CD14-positive monocyte (primary cell): ENCODE data around the gene RBM17. TPM values are rescaled to one million over a fixed set of nuclear protein-coding genes. Genes with fewer than 3 reads are reported as not detected.

Experiments
- DNase-seq, 3 donors: peaks; one replicate each; pipeline ENCODE4 v3.0.0-alpha.2; 2011 to 2022
- H2AFZ ChIP-seq: 2 replicates; pipeline ENCODE4 v1.6.0; 2012; ENCODE audit warnings: mild to moderate bottlenecking, low read depth, low read length, inconsistent platforms; ENCODE audit not compliant: insufficient read depth, poor library complexity, severe bottlenecking
- H3K27ac ChIP-seq, 2 donors: 1 replicate in 1 of 2; 2 replicates in 1 of 2; pipeline ENCODE4 v1.5.1; 2012 to 2013; ENCODE audit warnings: low read length in 2 of 2, control low read depth in 1 of 2, inconsistent platforms in 1 of 2, low read depth in 1 of 2, mild to moderate bottlenecking in 1 of 2
- H3K27me3 ChIP-seq, 2 donors: one replicate each; pipeline versions ENCODE4 v1.6.0 to v1.6.1; 2011 to 2013; ENCODE audit warnings: low read length in 2 of 2; ENCODE audit not compliant: control insufficient read depth in 2 of 2, insufficient read depth in 2 of 2
- H3K36me3 ChIP-seq, 2 donors: replicated peaks in 1 of 2; 1 replicate in 1 of 2; 2 replicates in 1 of 2; pipeline versions ENCODE4 v1.5.1 to v1.6.1; 2012 to 2013; ENCODE audit warnings: low read length in 2 of 2, control low read depth in 1 of 2, inconsistent platforms in 1 of 2, mild to moderate bottlenecking in 1 of 2; ENCODE audit not compliant: insufficient read depth in 2 of 2, control insufficient read depth in 1 of 2
- H3K4me1 ChIP-seq, 2 donors: 1 replicate in 1 of 2; 2 replicates in 1 of 2; pipeline versions ENCODE4 v1.5.1 to v1.6.1; 2012 to 2013; ENCODE audit warnings: low read length in 2 of 2, control low read depth in 1 of 2, inconsistent platforms in 1 of 2, mild to moderate bottlenecking in 1 of 2, moderate library complexity in 1 of 2; ENCODE audit not compliant: insufficient read depth in 2 of 2, control insufficient read depth in 1 of 2
- H3K4me2 ChIP-seq: replicated peaks from 2 replicates; pipeline ENCODE3; 2012; ENCODE audit warnings: low read length, moderate library complexity, mild to moderate bottlenecking; ENCODE audit not compliant: poor library complexity, severe bottlenecking; ENCODE audit errors: extremely low read depth
- H3K4me3 ChIP-seq, 3 experiments: fragments of 200-600 bp in 1 of 3; sonication (generic) in 1 of 3; replicated peaks in 1 of 3; 1 replicate in 2 of 3; 2 replicates in 1 of 3; pipeline ENCODE4 v1.5.1; 2011 to 2013; ENCODE audit warnings: low read length in 3 of 3, mild to moderate bottlenecking in 3 of 3, control low read depth in 2 of 3, low read depth in 2 of 3, inconsistent platforms in 1 of 3, moderate library complexity in 1 of 3
- H3K79me2 ChIP-seq: 2 replicates; pipeline ENCODE4 v1.6.0; 2012; ENCODE audit warnings: mild to moderate bottlenecking, control low read depth, inconsistent platforms, low read length, moderate library complexity; ENCODE audit not compliant: insufficient read depth
- H3K9ac ChIP-seq: 2 replicates; pipeline ENCODE4 v1.6.0; 2017; ENCODE audit warnings: low read length, mild to moderate bottlenecking; ENCODE audit not compliant: insufficient read depth, poor library complexity, severe bottlenecking
- H3K9me3 ChIP-seq, 2 donors: replicated peaks in 1 of 2; 1 replicate in 1 of 2; 2 replicates in 1 of 2; pipeline versions ENCODE4 v1.5.1 to v1.6.1; 2012 to 2013; ENCODE audit warnings: low read length in 2 of 2, control low read depth in 1 of 2; ENCODE audit not compliant: control insufficient read depth in 1 of 2, insufficient read depth in 1 of 2
- H4K20me1 ChIP-seq: 2 replicates; pipeline ENCODE4 v1.6.0; 2012; ENCODE audit warnings: mild to moderate bottlenecking, low read length, control low read depth, moderate library complexity; ENCODE audit not compliant: insufficient read depth
- H3K27ac Mint-ChIP-seq, 7 donors: one replicate each; pipeline ENCODE4 v1.8.0; 2020; ENCODE audit warnings: mild to moderate bottlenecking in 7 of 7, mixed read lengths in 7 of 7, moderate library complexity in 6 of 7, inconsistent platforms in 2 of 7
- H3K27me3 Mint-ChIP-seq, 3 donors: one replicate each; pipeline ENCODE4 v1.8.0; 2021 to 2022; ENCODE audit warnings: low read depth in 3 of 3, mild to moderate bottlenecking in 3 of 3, mixed read lengths in 3 of 3, moderate library complexity in 3 of 3, inconsistent platforms in 1 of 3
- H3K36me3 Mint-ChIP-seq, 2 donors: one replicate each; pipeline ENCODE4 v1.8.0; 2020; ENCODE audit warnings: mixed read lengths in 2 of 2, inconsistent platforms in 1 of 2, mild to moderate bottlenecking in 1 of 2
- H3K4me1 Mint-ChIP-seq: one replicate; pipeline ENCODE4 v1.8.0; 2020; ENCODE audit warnings: mild to moderate bottlenecking, mixed read lengths
- H3K4me3 Mint-ChIP-seq, 2 donors: one replicate each; pipeline ENCODE4 v1.8.0; 2020; ENCODE audit warnings: mild to moderate bottlenecking in 2 of 2, mixed read lengths in 2 of 2, moderate library complexity in 1 of 2
- H3K9me3 Mint-ChIP-seq, 7 donors: one replicate each; pipeline ENCODE4 v1.8.0; 2020 to 2022; ENCODE audit warnings: mixed read lengths in 7 of 7, mild to moderate bottlenecking in 6 of 7, moderate library complexity in 6 of 7, inconsistent platforms in 2 of 7
- WGBS: methylation state at CpG from one replicate; pipeline ENCODE4 v1.1.5; 2013; ENCODE audit warnings: missing lambda C conversion rate; ENCODE audit not compliant: insufficient coverage; 5-methylcytosine and 5-hydroxymethylcytosine counted together
- intact Hi-C, 2 donors: fragments of 100-400 bp; cut with micrococcal nuclease; formaldehyde crosslinking; loops; one replicate each; pipeline versions ENCODE4 v1.15.0 to v1.15.1; 2023
- polyA plus RNA-seq, 3 donors: library from polyadenylated mRNA; depleted of rRNA in 1 of 3; unstranded in 2 of 3; stranded (reverse) in 1 of 3; fragments of 300-500 nt in 2 of 3; fragments of >200 nt in 1 of 3; fragmentation: Illumina TruSeq in 2 of 3; gene quantifications; 1 replicate in 2 of 3; 2 replicates in 1 of 3; pipeline ENCODE4 v1.2.3, GENCODE V29; 2012 to 2021
- TF ChIP-seq, protein P1 (sequence below): fragments of 200-600 bp; IDR thresholded peaks from one replicate; pipeline ENCODE4 v1.8.0; 2022; ENCODE audit warnings: antibody characterized with exemption, mild to moderate bottlenecking

The RBM17 gene
- polyA plus RNA-seq, 3 donors, result 37.2 to 51.4 (median 44.5) TPM

DNA sequence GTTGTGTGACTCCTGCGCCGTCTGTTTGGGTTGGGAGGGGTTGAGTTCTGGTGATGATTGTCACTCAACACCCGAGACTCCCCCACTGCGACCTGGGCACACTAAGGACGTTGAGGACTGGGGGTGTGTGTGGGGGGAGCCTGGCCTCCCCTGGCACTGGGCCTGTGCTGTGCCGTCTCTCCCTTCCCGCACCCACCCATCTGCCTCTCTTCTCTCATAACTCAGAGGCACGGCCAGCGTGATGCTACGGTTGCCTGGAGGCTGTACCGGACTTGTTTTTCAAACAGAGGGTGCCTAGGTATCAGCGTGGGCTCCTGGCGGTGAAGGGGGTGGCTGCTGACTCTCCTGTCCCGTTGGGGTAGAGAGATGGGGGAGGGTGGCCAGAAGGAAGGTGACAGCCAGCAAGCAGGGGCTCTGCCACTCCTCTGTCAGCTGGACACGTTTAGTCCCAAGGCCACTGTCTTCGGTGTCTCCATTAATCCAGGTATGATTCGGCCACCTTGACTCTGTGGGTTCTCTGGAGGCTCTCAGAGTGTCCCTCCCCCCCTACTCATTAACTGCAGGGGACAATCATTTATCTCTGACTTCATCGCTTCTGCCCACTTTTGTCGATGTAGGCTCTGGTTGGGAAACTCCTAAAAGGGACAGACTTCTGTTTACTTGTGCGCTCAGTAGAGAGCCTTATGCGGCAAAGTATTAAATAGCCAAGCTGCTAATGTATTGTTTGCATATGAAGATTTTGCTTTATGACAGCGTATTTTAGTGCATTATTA is 57.4 kb downstream of the RBM17 start:
- intact Hi-C loops, result no loop called here

DNA sequence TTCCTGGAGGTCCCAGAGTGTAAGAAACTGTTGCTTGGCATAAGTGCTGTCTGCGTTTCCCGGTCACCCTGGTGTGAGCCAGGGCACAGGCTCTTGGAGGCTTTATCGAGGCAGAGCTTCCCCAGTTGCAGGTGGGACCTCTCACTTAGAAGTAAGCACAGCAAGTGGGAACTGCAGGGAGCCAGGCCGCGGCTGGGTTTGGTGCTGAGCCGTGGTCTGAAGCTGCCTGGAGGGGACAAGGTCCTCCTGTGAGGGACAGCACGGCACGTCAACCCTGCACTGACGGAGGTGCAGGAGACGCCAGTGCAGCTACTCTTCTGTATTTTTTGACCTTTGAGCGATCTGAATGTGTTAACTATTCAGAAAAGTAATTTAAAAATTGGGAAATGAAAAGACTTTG is 58.1 kb downstream of the RBM17 start:
- Mint-ChIP-seq H3K9me3 (no peaks in the 10 kb centered on the region), H3K27ac (no peak overlapping the region), H3K4me1 (peaks cover 75% of the 10 kb centered on the region), H3K4me3 (peak overlapping the region; percentile 42 to 86), H3K27me3 (peaks cover 0 to 13% (median 5%) of the 10 kb centered on the region in 3 donors), H3K36me3 (peaks cover 31 to 32% of the 10 kb centered on the region in 2 donors)
- Histone ChIP-seq H3K4me1 (peaks cover 68 to 81% of the 10 kb centered on the region in 2 donors), H3K79me2 (peaks cover 52% of the 10 kb centered on the region), H3K27me3 (no peaks in the 10 kb centered on the region), H3K4me2 (peak overlapping the region; percentile 89), H2AFZ (no peak overlapping the region), H3K27ac (no peak overlapping the region), H3K36me3 (no peaks in the 10 kb centered on the region), H3K9me3 (no peaks in the 10 kb centered on the region), H3K4me3 (peak overlapping the region in 1 of 3 experiments; percentile 86), H4K20me1 (peaks cover 38% of the 10 kb centered on the region), H3K9ac (no peak overlapping the region)
- WGBS, result 96% methylated on average over 10 of the region's 11 CpGs
- TF ChIP-seq, protein P1, sequence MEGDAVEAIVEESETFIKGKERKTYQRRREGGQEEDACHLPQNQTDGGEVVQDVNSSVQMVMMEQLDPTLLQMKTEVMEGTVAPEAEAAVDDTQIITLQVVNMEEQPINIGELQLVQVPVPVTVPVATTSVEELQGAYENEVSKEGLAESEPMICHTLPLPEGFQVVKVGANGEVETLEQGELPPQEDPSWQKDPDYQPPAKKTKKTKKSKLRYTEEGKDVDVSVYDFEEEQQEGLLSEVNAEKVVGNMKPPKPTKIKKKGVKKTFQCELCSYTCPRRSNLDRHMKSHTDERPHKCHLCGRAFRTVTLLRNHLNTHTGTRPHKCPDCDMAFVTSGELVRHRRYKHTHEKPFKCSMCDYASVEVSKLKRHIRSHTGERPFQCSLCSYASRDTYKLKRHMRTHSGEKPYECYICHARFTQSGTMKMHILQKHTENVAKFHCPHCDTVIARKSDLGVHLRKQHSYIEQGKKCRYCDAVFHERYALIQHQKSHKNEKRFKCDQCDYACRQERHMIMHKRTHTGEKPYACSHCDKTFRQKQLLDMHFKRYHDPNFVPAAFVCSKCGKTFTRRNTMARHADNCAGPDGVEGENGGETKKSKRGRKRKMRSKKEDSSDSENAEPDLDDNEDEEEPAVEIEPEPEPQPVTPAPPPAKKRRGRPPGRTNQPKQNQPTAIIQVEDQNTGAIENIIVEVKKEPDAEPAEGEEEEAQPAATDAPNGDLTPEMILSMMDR, result no peak
- intact Hi-C loops, result no loop called here
- no peak for DNase-seq

More for the DNA sequence above, 57.4 kb downstream of the RBM17 start:
- H3K4me2 ChIP-seq, result peak overlapping the region; percentile 89
- peaks cover 52% of the 10 kb centered on the region for H3K79me2 ChIP-seq
- peaks cover 31 to 32% of the 10 kb centered on the region in 2 donors for H3K36me3 Mint-ChIP-seq
- no peaks in the 10 kb centered on the region for H3K9me3 Mint-ChIP-seq
- H3K27me3 ChIP-seq, result no peaks in the 10 kb centered on the region
- H4K20me1 ChIP-seq, result peaks cover 35% of the 10 kb centered on the region
- H3K27ac Mint-ChIP-seq, result peak overlapping the region in 2 of 7 donors; percentile 20 to 84
- H3K4me1 Mint-ChIP-seq, result peaks cover 74% of the 10 kb centered on the region
- DNase-seq, result no peak
- H3K27me3 Mint-ChIP-seq, result peaks cover 0 to 17% (median 5%) of the 10 kb centered on the region in 3 donors
- no peaks in the 10 kb centered on the region for H3K36me3 ChIP-seq
- H3K9ac ChIP-seq, result peak overlapping the region; percentile 87
- no peak overlapping the region for H3K27ac ChIP-seq
- TF ChIP-seq, protein P1, result no peak
- H3K4me3 ChIP-seq, result peak overlapping the region; percentile 49 to 86 (median 52)
- no peak overlapping the region for H2AFZ ChIP-seq
- no peaks in the 10 kb centered on the region for H3K9me3 ChIP-seq
- H3K4me1 ChIP-seq, result peaks cover 65 to 81% of the 10 kb centered on the region in 2 donors
- peak overlapping the region; percentile 86 to 91 for H3K4me3 Mint-ChIP-seq
- WGBS, result 78% methylated on average over 12 of the region's 22 CpGs
